HS-27A (cell line): ENCODE data around the gene CDC42BPG.

Experiments
- DNase-seq: peaks from one replicate; pipeline ENCODE4 v3.0.0-alpha.2; 2012; ENCODE audit warnings: low read depth, missing footprints

CDC42BPG gene

DNA sequence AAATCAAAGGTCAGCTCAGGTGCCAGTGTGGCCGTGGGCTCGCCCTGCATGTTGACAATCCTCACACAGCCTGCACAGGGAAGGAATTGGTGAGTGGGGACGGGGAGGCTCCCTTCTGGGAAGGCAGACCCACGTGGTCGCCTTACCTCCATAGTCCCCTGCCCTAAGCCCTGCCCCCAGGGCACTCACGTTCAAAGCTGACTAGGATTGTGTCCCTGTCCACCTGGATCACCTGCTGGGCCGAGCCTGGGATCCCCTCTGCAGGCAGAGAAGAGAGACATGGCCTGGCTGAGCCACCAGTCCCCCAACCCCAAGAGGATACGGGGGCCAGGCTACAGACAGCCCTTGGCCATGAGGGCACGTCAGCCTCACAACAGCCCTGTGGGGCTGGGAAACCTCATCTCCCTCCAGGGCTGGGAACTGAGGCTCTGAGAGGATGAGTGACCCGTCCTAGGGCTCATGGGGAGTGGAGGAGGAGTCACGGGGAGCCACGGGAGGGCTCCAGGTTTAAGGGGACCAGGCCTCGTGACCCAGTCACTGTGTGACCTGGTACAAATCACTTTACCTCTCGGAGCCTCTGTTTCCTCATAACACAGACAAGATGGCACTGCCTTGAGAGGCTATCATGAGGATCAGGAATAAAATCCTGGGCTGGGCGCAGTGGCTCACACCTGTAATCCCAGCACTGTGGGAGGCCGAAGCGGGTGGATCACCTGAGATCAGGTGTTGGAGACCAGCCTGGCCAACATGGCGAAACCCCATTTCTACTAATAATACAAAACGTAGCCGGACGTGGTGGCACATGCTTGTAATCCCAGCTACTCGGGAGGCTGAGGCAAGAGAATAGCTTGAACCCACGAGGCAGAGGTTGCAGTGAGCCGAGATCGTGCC is 54.0 kb downstream of the CDC42BPG start:
- no peak for DNase-seq

DNA sequence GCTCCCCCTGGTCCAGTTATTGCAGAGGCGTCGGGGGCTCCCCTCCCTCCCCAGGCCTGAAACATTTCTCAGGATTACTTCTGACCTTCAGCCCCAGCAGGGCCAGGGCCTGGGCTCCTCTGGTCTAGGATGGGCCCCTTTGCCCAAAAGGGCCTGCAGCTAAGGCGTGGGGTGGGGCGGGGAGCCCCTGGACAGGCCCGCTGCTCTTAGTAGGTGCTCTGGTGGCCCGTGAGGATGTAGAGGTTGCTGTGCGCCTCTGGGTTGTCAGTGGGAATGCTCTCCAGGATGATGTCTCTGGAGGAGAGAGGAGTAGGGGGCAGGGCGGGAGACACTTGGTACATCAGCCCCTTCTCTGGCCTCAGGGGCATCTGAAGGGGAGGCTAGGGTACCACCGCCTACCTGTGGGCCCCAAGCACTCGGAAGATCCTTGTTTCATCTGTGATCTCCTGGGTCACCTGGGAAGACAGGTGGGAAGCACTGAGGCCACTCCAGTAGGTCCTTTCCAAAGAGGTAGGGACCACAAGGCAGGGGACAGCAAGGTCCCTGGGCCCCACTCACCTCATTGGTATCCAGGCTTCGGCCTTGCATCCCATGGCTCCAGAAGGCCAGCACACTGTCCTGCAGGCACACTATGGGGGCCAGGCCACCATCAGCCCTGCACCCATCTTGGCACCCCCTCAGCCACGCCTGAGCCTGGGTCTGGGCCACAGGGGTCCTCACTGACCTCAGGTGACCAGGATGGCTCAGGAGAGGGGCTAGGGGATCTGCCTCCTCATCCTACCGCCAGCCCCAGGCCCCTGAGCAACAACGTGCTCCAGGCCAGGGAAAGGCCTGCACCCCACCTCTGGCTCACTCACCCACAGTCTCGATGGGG is 54.9 kb downstream of the CDC42BPG start:
- DNase-seq = no peak

DNA sequence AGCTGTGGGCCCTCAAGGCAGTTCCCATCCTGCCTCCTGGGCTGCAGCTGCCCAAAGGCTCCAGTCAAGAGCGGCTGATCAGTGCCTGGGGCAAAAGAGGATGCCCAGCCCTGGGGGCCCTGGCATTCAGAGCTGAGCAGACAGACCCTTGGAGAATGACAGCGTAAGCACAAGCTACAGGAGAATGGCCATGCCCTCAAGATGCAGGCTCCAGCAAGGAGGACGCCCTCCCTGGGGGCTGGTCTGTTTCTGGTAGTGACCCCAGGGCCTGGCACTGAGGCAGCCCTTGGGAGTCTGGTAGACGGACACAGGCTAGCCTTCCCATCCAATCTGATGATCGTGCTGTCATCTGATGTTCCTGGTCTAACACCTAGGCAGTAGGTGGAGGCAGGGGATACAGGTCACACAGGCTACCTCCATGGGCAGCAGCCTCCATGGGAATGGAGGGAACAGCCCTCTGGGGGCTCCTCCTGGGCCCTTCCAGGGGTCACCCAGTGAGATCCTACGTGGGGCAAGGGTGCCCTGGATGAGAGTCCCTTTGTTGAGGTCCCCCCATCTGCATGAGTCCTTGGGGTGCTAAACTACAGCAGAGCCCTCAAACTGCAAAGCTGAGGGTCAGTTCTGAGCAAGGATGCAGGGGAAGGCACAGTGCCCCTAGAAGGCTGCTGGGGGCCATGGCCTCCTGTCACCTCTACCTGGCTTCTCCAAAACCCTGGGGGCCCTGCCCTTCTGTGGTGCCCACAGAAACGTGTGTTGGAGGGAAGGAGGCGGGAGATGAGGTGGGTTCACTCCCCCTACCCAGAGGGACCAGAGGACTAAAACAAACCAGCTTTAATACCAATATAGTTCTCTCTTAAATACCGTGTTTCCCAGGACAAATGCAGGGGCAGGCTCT is 55.9 kb downstream of the CDC42BPG start:
- DNase-seq = no peak

DNA sequence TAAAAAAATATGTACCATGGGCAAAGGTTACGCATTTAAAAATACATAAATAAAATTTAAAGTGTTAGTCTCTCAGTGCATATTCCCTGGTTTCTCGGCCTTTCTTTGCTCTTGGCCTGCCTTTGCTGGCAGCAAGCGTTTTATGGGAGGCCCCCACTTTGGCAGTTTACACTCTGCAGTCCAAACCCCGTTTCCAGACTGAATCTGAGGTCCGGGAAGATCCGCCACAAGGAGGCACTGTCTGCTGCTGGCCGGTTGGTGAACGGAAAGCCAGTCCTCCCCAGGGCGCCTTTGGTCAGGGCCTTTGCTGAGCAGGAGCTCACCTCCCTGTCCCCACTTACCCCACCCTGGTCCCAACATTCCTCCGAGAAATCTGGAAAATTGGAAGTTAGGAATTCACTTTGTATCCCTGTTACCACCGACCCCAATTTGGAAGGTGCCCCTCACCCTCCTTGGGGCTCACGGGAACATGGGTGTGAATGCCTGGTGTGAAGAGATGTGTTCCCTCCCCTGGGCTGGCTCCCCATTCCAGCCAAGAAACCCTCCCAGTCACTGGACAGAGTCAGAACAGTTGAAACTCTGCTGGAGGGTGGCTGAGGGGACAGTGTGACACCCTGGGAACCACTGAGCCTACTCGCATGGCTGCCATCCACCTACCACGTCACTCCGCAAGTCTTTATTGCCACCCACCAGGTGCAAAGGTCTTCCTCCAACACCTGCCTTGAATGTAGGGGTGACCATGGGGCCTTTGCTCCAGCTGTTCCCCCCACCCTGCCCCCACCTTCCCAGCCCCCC is 56.7 kb downstream of the CDC42BPG start:
- DNase-seq = no peak

DNA sequence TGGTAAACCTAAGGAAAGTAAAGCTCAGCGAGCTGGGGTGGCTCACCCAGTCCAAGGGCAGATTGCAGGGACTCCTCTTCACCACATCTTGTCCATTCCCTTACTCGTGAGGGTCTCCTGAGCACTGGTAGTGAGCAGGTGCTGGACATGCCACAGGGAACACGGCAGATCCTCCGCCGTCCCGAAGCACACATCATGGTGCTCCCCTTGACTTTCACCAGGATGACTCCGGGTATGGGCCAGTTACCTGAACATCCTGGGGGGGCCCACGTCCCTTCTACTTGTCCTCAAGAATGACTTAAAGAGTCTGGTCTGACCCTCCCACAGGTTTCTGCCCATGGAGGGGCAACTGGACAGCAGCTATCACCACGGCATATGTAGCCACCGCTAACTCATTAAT is 58.1 kb downstream of the CDC42BPG start:
- no peak for DNase-seq

DNA sequence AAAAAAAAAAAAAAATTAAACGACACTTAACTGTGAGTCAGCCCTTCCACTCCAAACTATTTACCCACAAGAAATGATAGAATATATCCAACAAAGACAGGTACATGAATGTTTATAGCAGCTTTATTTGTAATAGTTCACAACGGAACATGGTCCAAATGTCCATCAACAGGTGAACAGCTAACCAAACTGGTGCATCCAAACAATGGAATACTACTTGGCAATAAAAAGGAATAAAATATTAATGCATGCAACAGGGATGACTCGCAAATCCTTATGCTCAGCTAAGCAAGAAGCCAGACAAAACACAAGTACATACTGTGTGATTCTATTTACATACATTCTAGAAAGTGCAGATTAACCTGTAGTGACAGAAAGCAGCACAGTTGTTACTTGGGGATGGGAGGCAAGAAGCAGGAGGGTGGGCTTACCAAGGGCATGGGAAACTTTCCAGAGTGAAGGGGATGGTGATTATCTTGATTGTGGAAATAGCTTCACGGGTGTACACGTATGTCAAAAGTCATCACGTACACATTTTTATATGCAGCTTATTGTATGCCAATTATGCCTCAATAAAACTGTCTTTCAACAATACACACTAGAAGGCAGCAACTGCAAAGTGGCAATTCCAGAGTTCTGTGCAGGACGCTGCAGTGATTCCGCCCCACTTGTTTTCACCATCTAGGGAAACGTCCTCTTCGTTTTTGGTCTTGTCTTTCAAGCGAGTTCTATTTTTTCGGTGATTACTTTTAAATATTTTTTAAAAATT is 59.5 kb downstream of the CDC42BPG start:
- no peak for DNase-seq

DNA sequence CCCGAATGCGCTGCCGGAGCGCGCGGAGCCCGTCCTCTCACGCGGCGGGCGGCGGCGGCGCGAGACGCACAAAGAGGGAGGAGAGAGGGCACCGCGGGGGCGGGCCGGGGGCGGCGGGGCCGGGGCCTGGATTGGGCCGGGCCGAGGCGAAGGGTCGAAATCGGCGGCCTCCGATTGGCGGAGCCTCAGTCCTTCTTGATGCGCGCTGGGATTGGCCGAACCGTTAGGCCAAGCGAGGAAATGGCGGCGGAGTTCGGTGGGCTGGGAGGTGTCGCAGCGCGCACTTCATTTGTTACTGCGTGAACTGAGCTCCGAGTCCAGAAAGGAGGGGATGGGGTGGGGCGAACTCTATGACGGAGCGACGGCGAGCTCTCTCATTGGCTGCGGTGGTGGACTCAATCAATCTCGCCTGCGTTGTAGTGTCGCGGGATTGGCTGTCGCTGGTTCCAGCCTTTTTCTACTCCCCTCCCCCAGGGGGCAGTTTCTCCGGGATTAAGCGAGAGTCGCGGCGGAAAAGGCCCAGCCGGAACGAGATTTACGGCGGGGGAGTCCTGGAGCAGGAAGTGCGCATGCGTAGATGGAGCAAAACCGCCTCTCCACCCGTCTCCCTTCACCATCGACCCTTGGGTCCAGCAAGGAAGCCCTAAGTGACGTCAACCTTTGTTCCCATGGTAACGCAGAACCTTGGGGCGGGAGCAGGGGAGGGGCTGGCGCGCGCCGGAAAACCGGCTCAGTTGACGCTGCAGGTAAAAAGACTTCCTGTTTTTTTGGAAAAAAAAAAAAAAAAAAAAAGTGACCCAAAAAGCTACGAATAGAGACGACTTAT is 65.8 kb downstream of the CDC42BPG start, which contains the start of gene SF1:
TSS of gene SF1 (minus strand) at position 70 of the 826 bp plus-strand sequence. CDS start 150 bp downstream, outside the sequence.
- peak; percentile 100 for DNase-seq

DNA sequence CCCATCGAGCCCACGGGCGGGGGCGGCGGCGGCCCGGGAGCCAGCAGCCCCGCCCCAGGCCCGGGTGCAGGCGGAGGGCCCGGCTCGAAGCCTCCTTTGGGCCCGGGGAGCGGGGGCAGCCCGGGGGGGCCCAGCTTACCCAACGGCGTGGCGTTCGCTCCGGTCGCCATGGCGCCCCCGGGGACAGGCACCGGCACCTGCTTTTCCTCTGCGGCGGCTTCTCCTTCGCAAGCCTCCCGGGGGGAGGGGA is 66.3 kb downstream of the CDC42BPG start:
- no peak for DNase-seq

DNA sequence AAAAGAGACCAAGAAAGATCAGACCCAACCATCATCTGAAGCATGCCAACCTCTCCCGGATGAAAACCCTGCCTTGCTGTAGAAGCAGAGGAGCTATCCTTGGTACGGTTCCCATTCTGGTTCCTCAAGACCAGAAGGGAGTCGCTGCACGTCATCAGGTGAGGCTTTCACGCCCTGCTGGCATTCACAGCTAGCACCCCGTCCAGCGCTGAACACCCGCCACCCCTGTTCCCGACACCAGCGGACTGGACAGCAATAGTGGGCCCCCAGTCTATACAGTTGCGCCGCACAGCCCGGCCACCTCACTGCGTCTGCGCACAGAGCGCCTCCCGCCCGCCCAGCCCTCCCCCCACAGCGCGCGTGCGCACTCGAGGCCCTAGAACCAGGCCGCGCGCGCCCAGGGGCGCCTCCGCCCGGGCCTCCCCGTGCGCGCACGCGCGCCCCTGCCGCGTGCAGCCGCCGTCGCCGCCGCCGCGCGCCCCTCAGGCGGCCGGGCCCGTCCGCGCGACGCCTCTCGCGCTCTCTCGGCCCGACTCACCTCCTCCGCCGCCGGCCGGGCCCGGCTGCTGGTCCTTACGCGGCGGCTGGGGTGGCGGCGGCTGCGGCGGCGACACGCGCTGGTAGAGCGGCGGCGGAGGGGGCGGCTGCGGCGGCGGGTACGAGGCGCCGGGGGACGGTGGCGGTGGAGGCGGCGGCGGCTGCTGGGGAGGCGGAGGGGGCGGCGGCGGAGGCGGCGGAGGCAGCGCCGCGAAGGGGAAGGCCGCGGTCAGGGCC is 66.8 kb downstream of the CDC42BPG start:
- DNase-seq = peak; percentile 56

DNA sequence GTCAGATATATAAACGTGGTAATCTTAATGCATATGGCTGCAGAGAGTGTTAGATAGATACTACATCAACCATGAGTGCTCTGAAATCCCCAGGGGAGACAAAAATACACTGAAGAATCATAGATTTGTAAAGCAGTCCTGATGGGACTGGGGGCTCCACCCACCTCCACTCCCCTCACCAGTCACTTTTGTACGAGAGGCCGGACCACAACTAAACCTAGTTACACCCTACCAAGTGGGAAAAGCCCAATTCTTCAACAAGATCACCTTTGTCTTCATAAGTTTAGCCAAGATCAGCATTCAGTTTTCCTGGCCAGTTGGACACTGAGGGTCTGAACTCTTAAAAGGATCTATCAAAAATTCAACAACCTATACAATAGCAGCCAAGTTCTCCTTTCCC is 67.6 kb downstream of the CDC42BPG start:
- no peak for DNase-seq

DNA sequence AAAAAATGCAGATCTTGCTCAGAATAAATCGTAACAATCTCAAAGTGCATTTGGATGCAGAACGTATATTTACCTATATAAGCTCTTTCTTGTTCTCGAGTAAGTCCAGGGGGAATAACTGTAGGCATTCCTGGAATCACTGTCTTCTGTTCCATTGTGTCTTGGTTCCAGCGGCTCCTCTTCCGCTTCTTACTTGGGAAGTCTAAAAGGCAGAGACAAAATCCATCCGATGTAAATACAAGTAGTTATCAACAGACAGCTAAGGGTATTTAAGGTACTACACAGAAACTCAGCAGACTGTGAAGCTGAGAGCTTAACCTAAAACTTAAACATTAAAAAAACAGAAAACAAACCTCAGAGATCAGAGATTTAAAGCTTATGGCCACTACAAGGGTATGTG is 68.0 kb downstream of the CDC42BPG start:
- no peak for DNase-seq

DNA sequence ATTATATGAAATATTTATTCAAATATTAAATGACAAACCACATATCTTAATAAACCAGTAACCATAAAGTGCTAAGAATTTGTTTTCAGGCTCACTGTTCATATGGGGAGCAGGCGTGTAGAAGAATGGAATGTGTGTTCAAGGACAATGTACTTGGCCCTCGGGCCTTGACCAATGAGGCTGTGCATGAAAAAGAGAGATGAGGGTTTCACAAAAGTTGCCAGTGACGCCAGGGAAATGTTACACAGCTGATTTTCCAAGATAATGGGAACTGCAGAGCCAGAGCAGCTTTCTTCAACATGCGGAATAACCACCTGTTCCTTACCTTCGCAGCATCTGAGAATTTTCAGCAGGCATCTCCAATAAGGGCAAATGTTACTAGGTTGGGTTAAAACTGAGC is 70.3 kb downstream of the CDC42BPG start:
- no peak for DNase-seq
